Measurements from ENCODE around the gene HIPK1. TPM values are rescaled to one million over a fixed set of nuclear protein-coding genes. Genes with fewer than 3 reads are reported as not detected.

HIPK1 gene
- total and polyA plus RNA-seq, 2 of the 13 experiments (the other 11 are each of a cell fraction or from before 2014, with no cell fraction given) = 20.8 to 33.4 TPM

DNA sequence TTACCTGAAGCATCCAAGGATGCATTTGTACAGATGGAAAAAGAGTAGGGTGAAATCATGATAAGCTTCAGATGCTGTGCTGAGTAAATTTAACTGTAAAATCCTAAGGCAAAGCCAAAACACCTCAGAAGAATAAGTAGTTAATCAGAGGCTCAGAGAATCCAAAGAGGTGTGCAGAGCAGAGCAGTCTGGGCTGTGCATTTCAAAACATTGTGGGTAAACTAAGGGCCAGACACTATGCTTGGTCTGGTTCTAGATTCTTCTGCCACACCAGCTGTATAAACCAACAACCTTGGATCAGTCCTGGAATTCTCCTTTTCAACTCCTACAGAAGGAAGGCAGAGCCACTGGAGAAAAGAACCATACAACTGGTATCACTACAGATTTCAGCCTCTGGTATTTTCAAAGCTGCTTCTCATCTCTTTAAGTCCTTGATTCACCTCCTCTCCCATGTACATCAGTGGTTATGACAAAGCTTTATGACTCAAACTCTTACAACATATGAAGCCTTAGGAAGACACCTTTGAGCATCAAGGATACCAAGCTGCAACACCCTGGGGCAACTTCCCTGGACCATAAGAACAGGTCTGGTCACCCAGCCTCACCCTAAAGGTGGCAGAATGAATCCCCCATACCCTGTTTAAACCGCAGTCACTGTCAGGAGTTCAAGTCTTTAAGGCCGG is 11.6 kb upstream of the HIPK1 start (continued):
- TF ChIP-seq, protein P1, sequence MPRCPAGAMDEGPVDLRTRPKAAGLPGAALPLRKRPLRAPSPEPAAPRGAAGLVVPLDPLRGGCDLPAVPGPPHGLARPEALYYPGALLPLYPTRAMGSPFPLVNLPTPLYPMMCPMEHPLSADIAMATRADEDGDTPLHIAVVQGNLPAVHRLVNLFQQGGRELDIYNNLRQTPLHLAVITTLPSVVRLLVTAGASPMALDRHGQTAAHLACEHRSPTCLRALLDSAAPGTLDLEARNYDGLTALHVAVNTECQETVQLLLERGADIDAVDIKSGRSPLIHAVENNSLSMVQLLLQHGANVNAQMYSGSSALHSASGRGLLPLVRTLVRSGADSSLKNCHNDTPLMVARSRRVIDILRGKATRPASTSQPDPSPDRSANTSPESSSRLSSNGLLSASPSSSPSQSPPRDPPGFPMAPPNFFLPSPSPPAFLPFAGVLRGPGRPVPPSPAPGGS (CRISPR knock-in tag; IDR thresholded peaks at IDR 0.05) = no peak
- TF ChIP-seq SATB2 (CRISPR knock-in tag; IDR thresholded peaks at IDR 0.05) = no peak
- TF ChIP-seq ZNF282 (IDR thresholded peaks at IDR 0.05; ENCODE audit: partially characterized antibody) = no peak
- TF ChIP-seq, protein P2, sequence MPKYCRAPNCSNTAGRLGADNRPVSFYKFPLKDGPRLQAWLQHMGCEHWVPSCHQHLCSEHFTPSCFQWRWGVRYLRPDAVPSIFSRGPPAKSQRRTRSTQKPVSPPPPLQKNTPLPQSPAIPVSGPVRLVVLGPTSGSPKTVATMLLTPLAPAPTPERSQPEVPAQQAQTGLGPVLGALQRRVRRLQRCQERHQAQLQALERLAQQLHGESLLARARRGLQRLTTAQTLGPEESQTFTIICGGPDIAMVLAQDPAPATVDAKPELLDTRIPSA (CRISPR knock-in tag; IDR thresholded peaks at IDR 0.05; ENCODE audit: borderline replicate concordance) = no peak
- no peak for TF ChIP-seq IKZF1 (IDR thresholded peaks at IDR 0.05)
- TF ChIP-seq FOXO1 (CRISPR knock-in tag; IDR thresholded peaks at IDR 0.05) = no peak
- TF ChIP-seq ZNF83 (CRISPR knock-in tag; IDR thresholded peaks at IDR 0.05; ENCODE audit: borderline replicate concordance) = no peak
- no peak for TF ChIP-seq MAF1 (CRISPR knock-in tag; IDR thresholded peaks at IDR 0.05; ENCODE audit: borderline replicate concordance)

DNA sequence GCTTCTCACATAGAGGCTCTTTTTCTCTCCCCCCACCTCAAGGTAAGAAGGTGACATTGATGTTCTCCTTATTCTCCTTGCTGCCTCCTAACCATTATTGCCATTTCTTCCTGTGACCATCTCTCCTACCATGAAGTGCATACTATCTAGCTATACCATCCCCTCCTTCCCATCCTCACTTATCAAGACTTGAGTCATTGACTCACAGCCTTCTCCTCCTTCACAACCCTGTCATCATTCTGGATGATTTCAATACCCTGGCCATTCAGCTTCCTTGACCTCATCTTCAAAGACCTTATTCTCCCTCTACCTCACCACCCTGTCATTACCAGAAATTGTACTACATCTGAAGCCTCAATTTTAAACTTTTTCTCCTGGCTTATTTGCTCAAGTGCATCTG is 10.9 kb upstream of the HIPK1 start:
- H3K79me2 ChIP-seq (ENCODE audit: insufficient read depth, low read length) = no peaks in the 10 kb centered on the region
- BruUV-seq (replicated peaks) = no TSS peak
- ChIA-PET CTCF (ENCODE audit: low intra/inter-chr PET ratio, low total read pairs) (no interaction called here), POLR2A (no interaction called here)
- intact Hi-C loops (cut with micrococcal nuclease; ENCODE audit: unreplicated experiment) = no loop called here
- DNase-seq (ENCODE audit: low spot score) (no peak), ATAC-seq (no peak), FAIRE-seq (no peak)
- in situ Hi-C loops (cut with HindIII; ENCODE audit: extremely low pct_ligation_motif_present, low pct_unique_long_range_greater_than_20kb) = no loop called here
- H3K4me2 ChIP-seq (ENCODE audit: low read depth, low read length) = no peak overlapping the region
- H3K36me3 ChIP-seq (replicated peaks in 1 of 2; ENCODE audit: control insufficient read depth in 1 of 2, insufficient read depth in 2 of 2, low read length in 2 of 2) = no peaks in the 10 kb centered on the region
- H3K9me3 ChIP-seq (ENCODE audit: low read length) = no peaks in the 10 kb centered on the region
- peaks cover 0 to 2% of the 10 kb centered on the region in 2 experiments; a peak in 1 of 5 replicates for H3K27me3 ChIP-seq (ENCODE audit: control insufficient read depth in 1 of 2, insufficient read depth in 2 of 2, low read length in 2 of 2)
- H3K4me1 ChIP-seq (ENCODE audit: insufficient read depth, low read length) = no peaks in the 10 kb centered on the region
- H2AFZ ChIP-seq (ENCODE audit: low read length) = no peak overlapping the region
- no peak overlapping the region for H3K9ac ChIP-seq (ENCODE audit: insufficient read depth, low read depth, low read length)
- no peaks in the 10 kb centered on the region for H4K20me1 ChIP-seq (ENCODE audit: insufficient read depth, low read length)
- no peak overlapping the region for H3K27ac ChIP-seq (ENCODE audit: extremely low read length, insufficient read depth, low read length)
- H3K4me3 ChIP-seq (replicated peaks in 1 of 3; ENCODE audit: insufficient read depth in 1 of 3, low read depth in 2 of 3, low read length in 3 of 3) = no peak overlapping the region
- no peak for TF ChIP-seq MEIS1 (CRISPR knock-in tag; IDR thresholded peaks at IDR 0.05; ENCODE audit: borderline replicate concordance)
- TF ChIP-seq MED1 (CRISPR knock-in tag; IDR thresholded peaks at IDR 0.05) = no peak
- TF ChIP-seq JUNB (CRISPR knock-in tag; IDR thresholded peaks at IDR 0.05; ENCODE audit: borderline replicate concordance) = no peak
- TF ChIP-seq, protein P3, sequence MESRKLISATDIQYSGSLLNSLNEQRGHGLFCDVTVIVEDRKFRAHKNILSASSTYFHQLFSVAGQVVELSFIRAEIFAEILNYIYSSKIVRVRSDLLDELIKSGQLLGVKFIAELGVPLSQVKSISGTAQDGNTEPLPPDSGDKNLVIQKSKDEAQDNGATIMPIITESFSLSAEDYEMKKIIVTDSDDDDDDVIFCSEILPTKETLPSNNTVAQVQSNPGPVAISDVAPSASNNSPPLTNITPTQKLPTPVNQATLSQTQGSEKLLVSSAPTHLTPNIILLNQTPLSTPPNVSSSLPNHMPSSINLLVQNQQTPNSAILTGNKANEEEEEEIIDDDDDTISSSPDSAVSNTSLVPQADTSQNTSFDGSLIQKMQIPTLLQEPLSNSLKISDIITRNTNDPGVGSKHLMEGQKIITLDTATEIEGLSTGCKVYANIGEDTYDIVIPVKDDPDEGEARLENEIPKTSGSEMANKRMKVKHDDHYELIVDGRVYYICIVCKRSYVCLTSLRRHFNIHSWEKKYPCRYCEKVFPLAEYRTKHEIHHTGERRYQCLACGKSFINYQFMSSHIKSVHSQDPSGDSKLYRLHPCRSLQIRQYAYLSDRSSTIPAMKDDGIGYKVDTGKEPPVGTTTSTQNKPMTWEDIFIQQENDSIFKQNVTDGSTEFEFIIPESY (CRISPR knock-in tag; IDR thresholded peaks at IDR 0.05) = no peak
- TF ChIP-seq MTA3 (CRISPR knock-in tag; IDR thresholded peaks at IDR 0.05) = no peak
- no peak for TF ChIP-seq KDM1A (CRISPR knock-in tag; IDR thresholded peaks at IDR 0.05)
- TF ChIP-seq, protein P4, sequence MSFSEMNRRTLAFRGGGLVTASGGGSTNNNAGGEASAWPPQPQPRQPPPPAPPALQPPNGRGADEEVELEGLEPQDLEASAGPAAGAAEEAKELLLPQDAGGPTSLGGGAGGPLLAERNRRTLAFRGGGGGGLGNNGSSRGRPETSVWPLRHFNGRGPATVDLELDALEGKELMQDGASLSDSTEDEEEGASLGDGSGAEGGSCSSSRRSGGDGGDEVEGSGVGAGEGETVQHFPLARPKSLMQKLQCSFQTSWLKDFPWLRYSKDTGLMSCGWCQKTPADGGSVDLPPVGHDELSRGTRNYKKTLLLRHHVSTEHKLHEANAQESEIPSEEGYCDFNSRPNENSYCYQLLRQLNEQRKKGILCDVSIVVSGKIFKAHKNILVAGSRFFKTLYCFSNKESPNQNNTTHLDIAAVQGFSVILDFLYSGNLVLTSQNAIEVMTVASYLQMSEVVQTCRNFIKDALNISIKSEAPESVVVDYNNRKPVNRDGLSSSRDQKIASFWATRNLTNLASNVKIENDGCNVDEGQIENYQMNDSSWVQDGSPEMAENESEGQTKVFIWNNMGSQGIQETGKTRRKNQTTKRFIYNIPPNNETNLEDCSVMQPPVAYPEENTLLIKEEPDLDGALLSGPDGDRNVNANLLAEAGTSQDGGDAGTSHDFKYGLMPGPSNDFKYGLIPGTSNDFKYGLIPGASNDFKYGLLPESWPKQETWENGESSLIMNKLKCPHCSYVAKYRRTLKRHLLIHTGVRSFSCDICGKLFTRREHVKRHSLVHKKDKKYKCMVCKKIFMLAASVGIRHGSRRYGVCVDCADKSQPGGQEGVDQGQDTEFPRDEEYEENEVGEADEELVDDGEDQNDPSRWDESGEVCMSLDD (CRISPR knock-in tag; IDR thresholded peaks at IDR 0.05; ENCODE audit: borderline replicate concordance) = no peak
- no peak for TF ChIP-seq RXRB (CRISPR knock-in tag; IDR thresholded peaks at IDR 0.05; ENCODE audit: borderline replicate concordance)
- TF ChIP-seq XBP1 (CRISPR knock-in tag; IDR thresholded peaks at IDR 0.05) = no peak
- no peak for TF ChIP-seq NRL (CRISPR knock-in tag; IDR thresholded peaks at IDR 0.05; ENCODE audit: borderline replicate concordance)
- no peak for TF ChIP-seq AHR (CRISPR knock-in tag; IDR thresholded peaks at IDR 0.05)
